ENCODE results near the gene REXO5.
"Not testable (repeated sequence)": the region's sequence is repeated elsewhere in the genome, so short reads cannot be mapped to it uniquely, and the experiment has no call there.

REXO5 gene, protein sequence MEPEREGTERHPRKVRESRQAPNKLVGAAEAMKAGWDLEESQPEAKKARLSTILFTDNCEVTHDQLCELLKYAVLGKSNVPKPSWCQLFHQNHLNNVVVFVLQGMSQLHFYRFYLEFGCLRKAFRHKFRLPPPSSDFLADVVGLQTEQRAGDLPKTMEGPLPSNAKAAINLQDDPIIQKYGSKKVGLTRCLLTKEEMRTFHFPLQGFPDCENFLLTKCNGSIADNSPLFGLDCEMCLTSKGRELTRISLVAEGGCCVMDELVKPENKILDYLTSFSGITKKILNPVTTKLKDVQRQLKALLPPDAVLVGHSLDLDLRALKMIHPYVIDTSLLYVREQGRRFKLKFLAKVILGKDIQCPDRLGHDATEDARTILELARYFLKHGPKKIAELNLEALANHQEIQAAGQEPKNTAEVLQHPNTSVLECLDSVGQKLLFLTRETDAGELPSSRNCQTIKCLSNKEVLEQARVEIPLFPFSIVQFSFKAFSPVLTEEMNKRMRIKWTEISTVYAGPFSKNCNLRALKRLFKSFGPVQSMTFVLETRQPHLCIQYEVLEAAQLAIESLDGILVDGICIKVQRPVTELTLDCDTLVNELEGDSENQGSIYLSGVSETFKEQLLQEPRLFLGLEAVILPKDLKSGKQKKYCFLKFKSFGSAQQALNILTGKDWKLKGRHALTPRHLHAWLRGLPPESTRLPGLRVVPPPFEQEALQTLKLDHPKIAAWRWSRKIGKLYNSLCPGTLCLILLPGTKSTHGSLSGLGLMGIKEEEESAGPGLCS

DNA sequence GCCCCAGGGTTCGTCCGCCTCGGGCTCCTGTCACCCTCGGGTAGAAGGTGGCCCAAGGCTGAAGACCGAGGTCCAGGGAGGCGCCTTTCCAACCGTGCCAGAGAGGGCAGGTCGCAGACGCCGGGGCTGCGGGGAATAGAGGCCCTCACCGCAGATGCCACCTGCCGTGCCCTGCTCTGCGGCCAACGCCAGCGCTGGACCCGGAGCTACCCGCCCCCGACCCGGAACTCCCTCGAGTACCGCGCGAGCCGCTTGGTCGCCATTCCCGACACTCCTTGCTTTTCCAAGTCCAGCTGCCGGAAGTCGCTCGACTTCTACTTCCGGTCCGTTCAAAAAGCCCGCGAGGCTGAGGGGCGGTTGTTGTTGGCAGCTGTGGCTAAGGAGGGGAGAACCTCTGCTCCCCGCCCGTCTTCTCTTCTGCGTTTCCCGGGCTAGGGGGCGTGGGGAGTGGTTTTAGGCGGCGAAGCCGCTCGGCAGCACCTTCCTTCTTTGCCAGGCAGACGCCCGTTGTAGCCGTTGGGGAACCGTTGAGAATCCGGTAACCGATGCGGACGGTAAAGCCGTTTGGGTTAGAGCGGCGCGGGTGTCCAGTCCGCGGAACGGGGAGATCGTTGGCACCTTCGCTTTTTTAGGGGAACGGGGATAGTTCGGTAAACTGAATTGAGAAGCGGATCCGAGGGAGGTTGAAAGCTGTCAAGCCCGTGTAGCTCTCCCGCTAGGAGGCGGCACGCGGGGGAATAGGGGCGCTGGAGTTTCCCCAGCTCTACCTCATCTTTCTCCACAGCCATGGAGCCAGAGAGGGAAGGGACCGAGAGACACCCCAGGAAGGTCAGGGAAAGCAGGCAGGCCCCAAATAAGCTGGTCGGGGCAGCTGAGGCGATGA lies at the start of gene REXO5, which contains the start of gene ERI2:
Gene REXO5, plus strand, starts transcription at position 360 of the 883 bp plus-strand sequence. Its CDS starts 427 bp downstream, at position 787.
Gene ERI2, minus strand, starts transcription at position 305 of the 883 bp plus-strand sequence. Its CDS starts 42 bp downstream, at position 263.
- DNase-seq = peak; percentile 70

DNA sequence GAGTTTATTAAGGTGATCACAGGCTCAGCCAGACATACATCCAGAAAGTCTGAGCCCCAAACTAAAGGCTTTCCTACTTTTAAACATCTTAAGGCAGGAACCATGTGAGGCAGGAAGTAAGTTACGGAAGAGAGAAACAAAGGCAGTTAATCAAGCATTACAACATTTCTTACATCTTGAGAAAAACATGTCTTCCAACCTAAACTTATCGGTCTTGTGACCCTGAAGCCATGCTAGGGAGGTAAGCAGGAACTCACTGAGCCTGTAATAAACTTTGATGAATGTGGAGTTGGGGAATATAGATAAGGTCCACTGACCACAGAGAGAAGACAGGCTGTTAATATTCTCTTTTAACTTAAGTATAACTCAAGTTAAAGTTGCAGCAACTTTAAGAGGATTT lies 46.0 kb upstream of the REXO5 start:
- DNase-seq = no peak

DNA sequence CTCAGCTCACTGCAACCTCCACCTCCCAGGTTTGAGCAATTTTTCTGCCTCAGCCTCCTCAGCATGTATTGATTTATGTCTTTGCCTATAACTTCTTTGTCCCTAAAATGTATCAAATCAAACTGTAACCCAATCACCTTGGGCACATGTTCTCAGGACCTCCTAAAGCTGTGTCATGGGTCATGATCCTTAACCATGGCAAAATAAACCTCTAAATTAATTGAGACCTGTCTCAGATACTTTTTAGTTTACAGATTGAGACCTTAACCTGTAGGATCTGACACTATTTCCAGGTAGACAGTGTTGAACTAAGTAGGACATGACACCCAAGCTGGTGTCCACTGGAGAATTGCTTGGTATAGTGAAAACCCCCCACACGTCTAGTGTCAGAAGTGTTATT lies 45.2 kb upstream of the REXO5 start:
- no peak for DNase-seq

DNA sequence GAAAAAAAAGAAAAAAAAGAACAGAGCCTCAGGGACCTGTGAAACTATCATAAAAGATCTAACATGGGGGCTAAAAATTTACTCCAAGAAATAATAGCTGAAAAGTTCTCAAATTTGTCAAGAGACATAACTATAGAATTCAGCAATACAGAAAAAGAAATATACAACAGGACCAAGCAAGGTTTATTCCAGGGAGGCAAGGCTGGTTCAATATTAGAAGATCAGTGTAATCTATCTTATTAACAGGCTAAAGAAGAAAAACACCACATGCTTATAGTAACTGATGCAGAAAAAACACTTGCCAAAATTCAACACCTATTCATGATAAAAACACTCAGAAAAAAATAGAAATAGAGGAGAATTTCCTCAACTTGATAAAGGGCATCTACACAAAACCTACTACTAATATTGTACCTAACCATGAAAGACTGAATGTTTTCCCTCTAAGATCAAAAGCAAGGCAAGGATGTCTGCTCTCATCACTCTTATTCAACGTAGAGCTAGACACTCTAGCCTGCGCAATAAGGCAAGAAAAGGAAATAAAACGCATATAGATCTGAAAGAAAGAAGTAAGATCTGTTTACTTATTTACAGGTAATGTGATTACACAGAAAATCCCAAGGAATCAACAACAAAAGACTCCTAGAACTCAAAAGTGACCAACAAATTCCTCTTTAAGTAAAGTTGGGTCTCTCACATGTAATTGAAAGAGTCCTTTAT lies 43.8 kb upstream of the REXO5 start:
- no peak for DNase-seq

DNA sequence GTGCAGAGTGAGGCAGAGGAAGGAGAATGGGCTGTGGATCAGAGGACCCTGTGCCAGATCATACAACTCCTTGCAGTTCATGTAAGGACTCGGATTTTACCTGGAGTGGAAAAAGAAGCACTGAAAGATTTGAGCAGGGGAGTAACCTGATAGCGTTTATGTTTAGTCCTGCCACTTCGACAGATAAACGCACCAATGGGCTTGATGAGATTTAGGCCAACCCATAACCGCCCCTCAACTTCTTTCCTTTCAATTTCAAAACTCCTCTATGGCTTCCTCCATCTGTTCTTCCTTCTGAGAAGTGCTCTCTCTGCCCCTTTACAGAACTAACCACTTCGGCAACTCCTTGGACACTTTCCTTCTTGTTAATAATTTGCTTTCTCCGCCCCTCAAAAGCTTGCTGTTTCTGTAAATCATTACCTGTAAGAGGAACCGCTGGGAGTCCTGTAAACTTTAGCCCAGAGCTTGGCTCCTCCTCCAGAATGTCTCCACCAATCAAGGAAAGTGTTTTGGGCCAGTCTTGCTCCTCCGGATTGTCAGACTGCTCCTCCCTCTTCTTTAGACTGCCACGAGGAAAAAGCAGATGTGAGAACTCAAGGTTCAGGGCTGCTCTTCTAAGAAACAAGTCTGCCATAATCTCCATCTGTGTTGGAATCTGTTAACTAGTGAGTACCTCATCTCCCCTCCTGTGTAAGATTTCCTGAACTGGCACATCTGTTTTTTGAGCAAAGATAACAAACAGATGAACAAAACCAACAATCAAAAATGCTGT lies 42.7 kb upstream of the REXO5 start, which contains the start of gene ACSM3:
Gene ACSM3, plus strand, starts transcription at position 554 of the 772 bp plus-strand sequence. CDS start 6,021 bp downstream, outside the sequence.
- DNase-seq = peak; percentile 60

DNA sequence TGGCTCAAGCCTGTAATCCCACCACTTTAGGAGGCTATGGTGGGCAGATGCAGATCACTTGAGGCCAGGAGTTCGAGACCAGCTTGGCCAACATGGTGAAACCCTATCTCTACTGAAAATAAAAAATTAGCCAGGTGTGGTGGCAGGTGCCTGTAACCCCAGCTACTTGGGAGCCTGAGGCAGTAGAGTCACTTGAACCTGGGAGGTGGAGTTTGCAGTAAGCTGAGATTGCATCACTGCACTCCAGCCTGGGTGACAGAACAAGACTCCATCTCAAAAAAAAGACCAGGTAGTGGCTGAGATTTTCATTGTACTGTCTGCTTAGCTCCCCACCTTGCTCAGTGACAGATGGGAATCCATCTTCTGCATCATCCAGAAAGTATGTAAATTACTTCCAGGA lies 41.9 kb upstream of the REXO5 start:
- DNase-seq = not testable (repeated sequence)

DNA sequence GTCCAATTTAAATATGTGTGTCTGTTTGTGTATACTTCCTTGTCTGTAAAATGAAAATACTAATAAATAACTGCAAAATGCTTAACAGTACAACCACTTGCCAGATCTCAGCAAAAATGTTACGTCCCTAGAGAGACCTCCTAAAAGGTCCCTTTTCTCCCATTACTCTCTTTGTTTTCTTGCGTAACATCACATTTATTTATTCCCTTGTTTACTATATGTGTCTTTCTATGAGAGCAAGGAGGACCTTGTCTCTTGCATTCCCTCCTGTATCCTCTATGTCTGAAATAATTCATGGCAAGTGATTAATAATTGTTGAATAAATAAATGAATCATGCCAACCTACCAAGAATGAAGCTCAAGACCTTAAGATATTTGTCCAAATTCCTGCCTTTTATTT lies 40.6 kb upstream of the REXO5 start:
- no peak for DNase-seq

DNA sequence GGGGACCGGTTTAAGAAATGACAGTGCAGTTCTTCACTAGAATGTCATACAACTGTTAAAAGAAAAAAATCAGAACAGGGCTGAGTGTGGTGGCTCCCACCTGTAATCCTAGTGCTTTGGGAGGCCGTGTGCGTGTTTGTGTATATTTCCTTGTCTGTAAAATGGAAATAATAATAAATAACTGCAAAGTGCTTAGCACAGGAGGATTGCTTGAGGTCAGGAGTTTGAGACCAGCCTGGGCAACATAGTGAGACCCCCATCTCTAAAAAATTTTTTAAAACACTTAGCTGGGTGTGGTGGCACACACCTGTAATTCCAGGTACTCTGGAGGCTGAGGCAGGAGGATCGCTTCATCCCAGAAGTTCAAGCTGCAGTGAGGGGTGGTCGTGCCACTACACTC lies 40.0 kb upstream of the REXO5 start:
- DNase-seq = no peak

DNA sequence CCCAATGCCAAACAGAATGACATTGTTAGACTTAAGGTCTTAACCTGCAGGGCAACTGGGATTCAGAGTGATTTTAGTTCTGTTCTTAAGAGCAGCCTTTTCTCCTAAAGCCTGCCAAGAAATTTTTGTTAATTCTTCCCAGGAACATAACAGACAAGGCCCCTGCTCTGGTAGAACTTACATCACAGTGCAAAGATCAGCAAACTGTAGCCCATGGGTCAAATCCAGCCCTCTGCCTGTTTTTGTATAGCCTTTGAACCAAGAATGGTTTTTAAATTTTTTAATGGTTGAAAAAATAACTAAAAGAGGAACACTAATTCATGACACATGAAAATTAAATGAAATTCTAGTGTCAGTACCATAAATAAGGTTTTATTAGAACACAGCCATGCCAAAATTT lies 38.8 kb upstream of the REXO5 start:
- DNase-seq = no peak

DNA sequence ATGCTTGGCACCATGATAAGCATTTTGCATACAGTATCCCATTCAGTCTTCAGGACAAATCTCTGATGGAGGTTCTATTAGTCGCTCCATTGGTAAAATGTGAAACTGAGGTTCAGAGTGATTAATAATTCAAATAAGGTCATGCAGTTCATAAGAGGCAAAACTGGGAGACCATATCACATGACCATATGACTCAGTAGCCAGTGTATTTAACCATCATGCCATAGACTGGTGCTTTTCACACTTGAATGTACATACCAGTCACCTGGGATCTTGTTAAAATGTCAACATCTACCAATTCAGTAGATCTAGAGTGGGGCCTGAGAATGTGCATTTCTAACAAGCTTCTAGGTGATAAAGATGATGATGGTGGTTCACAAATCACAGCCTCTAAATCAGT lies 38.2 kb upstream of the REXO5 start:
- DNase-seq = no peak

DNA sequence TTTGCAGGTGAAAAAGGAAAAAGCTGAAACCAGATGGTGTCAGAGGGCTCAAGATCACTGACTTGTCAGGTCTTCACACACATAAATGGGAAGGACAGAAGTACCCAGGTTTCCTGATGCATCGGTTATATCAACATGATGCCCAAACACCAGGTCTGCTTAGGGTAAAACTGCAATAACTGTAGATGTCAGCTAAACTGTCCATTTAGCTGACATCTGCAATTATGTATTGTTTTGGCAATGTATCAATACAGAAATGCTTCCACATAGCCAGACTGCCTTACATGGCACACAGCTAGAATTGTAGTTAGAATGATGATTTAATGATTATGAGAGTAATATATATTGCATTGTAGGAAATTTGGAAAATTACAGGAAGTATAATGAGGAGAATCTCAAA lies 37.5 kb upstream of the REXO5 start:
- no peak for DNase-seq

DNA sequence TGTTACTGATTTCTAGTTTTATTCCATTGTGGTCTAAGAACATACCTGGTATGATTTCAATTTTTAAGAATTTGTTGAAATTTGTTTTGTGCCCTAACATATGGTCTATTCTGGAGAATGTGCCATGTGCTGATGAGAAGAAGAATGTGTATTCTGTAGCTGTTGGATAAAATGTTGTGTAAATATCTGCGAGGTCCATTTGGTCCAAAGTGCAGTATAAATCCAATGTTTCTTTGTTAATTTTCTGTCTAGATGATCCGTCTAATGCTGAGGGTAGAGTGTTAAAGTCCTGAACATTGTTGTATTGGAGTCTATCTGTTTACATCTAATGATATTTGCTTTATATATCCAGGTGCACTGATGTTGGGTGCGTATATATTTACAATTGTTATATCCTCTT lies 32.6 kb upstream of the REXO5 start:
- no peak for DNase-seq

DNA sequence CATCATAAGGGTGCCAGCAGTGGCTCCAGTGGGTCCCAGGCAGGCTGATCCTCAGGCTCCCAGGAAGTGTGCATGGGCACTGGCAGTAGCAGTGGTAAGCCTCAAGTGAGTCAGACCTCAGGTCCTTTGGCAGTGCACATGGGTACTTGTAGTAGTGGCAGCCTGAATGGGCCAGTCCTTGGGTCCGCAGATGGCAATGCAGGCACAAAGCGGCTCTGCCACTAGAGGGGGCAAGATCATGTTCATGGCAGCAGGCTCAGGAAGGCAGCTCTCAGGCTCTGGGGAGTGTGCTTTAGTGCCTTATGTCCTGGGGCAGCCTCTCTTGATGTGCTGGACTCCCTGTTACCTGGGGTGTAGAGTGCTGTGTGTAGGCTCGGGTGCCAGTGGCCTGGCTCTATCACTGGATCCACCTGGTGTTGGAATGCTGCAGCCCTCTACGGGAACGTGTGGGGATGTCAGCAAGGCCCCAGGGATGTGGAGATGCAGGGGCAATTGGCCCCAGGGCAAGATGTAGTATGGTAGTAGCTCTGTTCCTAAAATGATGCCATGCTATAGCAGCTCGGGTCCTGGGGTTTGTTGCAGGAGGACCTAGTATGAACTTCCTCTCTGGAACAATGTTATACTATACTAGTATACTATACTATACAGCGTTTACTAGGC lies 31.5 kb upstream of the REXO5 start:
- DNase-seq = peak; percentile 57

DNA sequence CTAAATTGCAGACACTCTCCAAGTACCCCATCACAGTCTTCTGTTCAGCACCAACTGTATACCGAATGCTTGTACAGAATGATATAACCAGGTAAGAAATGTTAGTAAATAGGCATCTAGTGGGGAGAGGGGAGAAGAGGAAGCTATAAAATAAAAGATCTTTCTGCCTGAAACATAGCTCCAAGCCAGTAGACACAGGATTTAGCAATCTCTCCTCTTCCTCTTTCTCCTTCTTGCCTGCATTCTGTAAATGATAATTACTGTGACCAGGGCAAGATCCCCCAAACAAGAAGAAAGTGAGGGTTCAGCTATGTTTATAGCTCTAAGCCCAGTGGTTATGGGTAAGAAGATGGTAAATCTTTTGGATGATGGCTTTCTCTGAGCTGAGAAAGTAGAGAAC lies 24.6 kb upstream of the REXO5 start:
- no peak for DNase-seq

DNA sequence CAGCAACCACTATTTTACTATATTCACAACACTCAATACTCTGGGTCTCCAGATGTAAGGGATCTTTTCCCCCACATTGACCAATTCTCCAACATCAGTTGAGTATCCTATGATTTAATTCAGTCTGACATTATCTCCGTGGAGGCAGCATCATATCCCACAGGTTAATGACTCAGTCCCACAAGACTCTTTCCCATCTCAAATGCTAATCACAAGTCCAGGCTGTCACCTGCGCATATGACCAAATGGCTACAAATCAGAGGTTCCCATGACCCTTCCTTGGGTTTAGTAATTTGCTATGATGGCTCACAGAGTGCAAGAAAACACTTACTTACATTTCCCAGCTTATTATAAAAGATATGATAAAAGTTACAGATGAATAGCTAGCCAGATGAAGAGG lies 23.9 kb upstream of the REXO5 start:
- no peak for DNase-seq

DNA sequence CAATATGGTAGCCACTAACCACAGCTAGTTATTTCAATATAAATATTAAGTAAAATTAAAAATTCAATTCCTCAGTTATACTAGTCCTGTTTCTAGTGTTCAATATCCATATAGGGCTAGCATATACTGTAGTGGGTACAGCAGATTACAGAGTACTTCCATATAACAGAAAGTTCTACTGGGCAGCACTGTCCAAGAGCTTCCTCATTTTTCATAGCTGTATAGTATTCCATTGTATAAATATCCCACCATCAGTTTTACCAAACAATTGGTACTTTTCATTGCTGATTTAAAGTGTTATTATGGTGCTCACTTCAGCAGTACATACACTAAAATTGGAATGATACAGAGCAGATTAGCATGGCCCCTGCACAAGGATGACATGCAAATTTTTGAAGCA lies 22.1 kb upstream of the REXO5 start:
- no peak for DNase-seq

DNA sequence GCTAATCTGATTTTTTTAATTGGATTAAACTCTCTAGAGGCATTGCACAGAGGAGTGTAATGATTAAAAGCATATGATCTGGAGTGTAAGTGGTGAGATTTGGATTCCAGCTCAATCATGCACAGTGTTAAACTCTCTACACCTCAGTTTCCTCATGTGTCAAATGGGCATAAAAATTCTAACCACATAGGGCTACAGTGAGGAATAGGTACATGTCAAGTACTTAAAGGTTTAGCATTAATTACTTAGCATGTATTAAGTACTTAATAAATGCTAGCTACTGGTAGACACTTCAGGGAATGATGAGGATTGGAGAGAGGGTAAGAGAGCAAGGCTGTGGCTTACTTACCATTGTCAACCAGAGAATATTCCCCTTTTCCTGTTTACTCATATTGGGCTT lies 17.2 kb upstream of the REXO5 start:
- no peak for DNase-seq

DNA sequence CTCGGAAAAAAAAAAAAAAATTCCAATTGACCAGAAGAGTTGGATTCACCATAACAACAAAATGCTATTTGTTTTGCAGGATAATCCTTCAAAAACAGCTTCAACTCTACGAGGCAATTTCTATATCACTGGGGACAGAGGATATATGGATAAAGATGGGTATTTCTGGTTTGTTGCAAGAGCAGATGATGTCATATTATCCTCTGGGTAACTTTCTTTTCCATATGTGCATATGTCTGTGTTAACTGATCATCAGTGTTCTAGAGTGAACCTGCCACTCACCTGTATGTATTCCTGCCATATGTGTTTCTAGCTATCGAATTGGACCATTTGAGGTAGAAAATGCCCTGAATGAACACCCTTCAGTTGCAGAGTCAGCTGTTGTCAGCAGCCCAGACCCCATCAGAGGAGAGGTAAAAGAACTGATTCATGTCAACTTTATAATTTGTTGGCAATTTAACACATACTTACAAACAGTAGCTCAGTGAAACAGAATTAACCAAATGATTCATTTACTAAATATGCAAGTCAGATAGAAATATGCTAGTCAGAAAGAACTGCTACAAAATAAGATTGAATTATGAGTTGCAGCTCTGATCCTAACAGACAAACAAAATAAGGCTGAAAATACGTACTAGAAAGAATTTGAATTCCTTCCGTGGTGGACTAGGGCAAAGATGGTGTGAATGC lies 14.3 kb upstream of the REXO5 start:
- no peak for DNase-seq

DNA sequence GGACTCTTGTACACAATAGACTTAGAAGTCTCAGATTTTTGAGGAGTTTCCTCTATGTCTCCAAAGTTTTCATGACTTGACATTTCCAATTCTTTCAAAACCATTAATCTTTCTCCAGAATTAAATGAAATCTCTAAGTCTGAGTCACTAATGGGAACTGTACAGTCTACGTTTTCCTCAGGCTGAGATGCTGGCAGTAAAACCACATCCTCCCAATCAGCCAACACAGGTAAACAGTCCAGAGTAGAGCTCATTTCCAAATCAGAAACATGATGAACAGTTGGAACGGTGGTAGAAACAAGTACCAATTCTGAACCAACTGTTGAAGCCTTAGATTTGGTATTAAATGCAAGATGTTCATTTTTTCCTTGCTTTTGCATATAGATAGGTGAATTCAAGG lies 8.0 kb upstream of the REXO5 start:
- no peak for DNase-seq

DNA sequence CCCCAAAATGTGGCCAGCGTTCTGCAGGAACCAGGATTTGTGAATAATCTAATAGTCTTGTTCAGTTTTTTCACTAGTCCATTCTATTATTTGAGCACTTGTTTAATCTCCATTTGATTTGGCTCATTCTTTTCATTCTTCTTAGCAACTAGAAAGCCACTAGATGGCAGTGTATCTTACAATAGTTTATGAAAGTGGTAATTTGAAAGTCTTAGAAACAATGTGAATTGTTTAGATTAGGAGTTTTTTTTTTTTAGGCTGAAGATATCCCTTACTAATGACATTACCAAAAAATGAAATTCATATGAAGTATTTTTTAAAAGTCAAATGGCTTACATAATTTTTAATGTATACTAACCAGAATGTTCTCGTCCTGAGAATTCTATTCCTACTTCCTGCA lies 6.7 kb upstream of the REXO5 start:
- DNase-seq = no peak

Data from activated naive CD4-positive, alpha-beta T cell treated with anti-CD3 and anti-CD28 coated beads, Interleukin-2, amount 50 U/mL, for 16 hours (primary cell).